H4 (cell line): ENCODE measurements around the gene LMBR1. TPM values are rescaled to one million over a fixed set of nuclear protein-coding genes. Genes with fewer than 3 reads are reported as not detected.
"Not testable (repeated sequence)": the region's sequence is repeated elsewhere in the genome, so short reads cannot be mapped to it uniquely, and the experiment has no call there.

Experiments
- DNase-seq: peaks from one replicate; pipeline ENCODE4 v3.0.0-alpha.2; 2015; ENCODE audit warnings: low spot score
- total RNA-seq: library from RNA; depleted of rRNA; stranded (reverse); fragments of >200 nt; shearing (Covaris generic); gene quantifications from 2 replicates; pipeline ENCODE4 v1.2.3, GENCODE V29; 2014

Gene LMBR1
- total RNA-seq, 1 experiment from 2014 or later: 48.2 TPM

DNA sequence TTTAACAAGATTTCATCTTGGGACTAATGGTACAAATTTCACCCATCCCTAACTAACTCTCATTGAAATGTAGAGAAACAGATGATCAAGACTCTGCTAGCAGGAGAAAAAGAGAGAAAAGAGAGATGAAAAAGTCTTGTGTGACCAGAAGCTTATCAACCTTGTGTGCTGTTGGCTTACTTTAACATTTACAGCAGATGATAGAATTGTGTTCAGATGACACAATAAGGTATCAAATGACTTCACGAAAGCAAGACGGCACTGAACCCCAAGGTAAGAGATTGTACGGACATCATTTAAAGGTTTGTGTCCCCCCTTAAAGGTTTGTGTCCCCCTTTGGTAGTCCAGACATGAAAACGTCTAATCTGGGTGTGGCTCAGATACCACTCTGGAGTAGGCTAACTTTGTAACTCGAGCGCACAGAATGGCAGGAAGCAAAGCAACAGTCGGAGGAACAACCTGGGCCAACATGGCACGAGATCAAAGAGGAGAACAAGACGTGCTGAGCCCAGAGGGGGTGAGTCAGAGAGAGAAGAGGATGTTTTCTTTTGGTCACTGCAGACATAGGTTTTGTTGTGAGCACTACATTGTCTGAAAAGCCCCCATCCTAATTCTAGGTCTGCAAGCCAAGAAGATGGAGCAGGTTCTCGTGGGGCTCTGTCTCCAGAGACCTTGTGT is 10.4 kb upstream of the LMBR1 start:
- DNase-seq: peak; percentile 82

DNA sequence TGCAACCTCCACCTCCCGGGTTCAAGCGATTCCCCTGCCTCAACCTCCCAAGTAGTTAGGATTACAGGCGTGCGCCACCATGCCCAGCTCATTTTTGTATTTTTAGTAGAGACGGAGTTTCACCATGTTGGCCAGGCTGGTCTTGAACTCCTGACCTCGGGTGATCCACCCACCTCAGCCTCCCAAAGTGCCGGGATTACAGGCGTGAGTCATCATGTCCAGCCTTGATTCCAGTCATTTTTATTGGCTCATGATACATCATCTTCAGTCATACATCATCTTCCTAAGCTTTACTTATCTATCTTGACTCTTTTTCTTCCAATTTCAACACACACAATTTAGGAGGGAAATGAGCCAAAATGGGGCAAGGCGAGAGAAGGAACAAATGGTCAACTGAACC is 7.1 kb upstream of the LMBR1 start:
- not testable (repeated sequence) for DNase-seq

DNA sequence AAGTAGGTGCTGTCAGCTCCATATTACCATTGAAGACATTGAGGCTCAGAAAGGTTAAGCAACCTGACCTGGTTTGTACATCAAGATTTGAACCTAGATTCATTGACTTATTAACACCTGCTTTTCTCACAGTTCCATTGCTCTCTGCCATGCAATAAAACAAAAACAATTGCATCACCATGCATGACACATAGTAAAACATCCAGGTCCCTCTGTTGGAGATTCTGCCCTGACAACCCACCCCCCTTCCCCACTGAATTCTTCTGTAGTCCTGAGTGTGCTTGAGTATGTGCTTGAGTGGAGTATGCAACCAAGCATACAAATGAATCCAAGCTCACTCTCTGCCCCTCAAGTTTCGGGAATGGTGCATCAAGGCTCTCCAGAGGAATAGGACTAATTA is 6.0 kb upstream of the LMBR1 start:
- DNase-seq: no peak

DNA sequence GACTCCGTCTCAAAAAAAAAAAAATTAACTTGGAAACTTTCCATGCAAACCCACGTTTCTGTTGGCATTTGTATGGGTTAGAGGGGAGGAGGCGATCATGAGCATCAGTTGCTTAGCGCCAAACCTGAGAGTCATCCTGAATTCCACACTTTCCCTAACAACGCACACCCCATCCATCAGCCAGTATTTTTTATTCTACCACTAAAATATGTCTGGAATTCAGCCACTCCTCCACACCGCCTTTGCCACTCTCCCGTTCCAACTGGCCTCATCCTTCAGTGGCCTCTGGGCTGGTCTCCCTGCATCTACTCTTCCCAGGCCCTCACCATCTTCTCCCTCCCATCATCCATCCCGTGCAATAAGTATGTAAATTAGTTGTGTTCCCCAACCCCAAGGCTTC is 4.7 kb upstream of the LMBR1 start:
- no peak for DNase-seq

DNA sequence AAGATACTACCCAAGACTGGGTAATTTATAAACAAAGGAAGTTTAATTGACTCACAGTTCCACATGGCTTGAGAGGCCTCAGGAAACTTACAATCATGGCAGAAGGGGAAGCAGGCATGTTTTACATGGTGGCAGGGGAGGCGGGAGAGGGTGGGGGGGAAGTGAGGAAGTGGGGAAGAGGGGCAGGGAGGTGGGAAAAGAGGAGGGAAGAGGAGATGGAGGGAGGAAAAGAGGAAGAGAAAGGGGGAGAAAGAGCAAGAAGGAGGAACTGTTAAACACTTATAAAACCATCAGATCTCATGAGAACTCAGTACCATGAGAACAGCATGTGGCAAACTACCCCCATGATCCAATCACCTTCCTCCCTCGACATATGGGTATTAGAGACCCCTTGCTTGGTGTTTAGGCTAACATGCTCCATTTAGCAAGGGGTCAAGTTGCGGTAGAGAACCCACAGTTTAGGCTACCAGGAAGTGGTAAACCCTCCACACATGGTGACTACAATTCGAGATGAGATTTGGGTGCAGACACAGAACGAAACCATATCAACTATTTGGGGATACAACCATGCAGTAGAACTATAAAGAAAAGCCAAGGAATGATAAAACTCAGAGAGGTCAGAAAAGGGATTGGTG is 3.5 kb upstream of the LMBR1 start:
- DNase-seq: no peak

DNA sequence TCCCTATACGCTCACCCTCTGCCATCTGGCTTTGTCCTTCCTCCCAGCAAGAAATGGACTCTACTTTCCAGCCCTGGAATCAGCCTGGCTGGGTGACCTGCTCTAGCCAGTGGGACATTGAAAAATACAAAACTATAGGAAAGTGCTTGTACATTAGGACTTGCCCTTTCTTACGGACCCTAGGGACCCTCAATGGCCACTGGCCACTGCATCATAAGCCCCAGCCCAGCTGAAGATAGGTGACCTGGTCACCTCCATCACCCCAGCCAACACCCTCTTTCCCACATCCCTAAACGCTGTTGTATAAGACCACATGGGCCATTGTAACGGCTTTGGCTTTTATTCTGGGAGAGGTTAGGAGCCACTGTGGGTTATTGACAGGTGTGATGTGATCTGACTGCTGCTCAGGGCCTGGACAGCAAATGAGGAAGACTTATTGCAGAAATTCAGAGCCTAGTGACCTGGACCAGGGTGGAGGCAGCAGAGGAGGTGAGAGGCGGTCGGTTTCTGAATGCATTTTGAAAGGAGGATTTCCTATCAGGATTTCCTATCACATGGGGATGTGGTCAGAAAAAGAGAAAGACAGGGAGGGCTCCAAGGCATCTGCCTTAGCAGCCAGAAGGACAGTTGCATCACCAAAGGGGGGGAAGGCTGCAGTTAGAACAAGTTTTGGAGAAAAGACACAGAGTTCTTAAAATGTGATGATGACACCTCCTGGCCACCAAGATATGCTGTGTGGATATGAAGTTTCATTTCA is 2.2 kb upstream of the LMBR1 start:
- DNase-seq: no peak

DNA sequence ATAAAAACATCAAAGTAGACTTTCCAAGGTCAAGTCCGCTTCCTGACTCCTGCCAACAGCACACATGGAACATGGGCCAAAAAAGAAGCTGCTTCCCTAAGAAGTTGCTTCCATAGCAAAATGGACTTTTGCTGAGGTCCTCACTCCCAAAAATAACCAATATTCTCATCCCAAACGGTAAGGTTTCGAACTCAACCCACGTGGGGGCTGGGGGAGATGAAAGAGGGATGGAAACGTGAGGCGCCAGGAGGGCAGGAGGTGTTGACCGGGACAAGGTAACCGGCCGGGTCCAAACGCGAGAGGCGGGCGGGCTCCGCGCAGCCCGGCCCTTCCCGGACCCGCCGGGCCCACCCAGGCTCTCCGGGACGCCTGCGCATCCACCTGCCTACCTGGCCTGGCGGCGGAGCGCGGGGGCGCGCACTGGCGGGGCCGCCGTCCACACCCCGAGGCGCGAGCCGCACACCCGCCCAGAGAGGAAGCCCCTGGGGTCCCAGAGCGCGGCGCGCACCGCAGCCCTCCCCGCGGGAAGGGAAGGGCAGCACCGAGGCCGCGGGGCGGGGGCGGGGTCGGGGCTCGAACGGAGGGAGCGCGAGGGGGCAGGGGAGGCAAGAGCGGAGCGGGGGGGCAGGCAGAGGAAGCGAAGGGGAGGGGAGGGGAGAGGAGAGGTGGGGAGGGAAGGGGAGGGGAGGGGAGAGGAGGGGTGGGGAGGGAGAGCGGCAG is 742 bp downstream of the LMBR1 start:
- DNase-seq: peak; percentile 37

DNA sequence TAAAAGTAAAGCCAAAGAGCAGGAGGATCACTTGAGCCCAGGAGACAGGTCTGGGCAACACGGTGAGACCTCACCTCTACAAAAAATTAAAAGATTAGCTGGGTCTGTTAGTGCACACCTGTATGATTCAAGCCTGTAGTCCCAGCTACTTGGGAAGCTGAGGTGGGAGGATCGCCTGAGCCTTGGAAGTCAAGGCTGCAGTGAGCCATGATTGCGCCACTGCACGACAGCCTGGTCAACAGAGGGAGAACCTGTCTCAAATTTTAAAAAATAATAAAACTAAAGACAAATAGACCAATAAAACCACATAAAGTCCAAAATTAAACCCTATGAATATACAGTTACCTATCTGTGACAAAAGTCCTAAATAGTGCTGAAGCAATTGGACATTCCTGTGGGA is 3.2 kb downstream of the LMBR1 start:
- DNase-seq: no peak

DNA sequence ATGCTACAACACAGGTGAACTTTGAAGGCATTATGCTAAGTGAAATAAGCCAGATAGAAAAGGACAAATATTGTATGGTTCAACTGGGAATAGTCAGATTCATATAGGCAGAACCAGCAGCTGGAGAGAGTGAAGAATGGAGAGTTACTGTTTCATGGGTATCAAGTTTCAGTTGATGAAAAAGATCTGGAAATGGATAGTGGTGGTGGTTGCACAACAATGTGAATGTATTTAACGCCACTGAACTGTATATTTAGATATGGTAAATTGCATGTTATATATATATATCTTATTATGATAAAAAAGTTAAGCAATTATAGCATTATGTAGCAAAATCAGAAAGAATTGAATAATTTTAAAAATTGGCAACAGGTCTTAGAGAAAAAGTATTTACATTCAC is 3.9 kb downstream of the LMBR1 start:
- DNase-seq: no peak

DNA sequence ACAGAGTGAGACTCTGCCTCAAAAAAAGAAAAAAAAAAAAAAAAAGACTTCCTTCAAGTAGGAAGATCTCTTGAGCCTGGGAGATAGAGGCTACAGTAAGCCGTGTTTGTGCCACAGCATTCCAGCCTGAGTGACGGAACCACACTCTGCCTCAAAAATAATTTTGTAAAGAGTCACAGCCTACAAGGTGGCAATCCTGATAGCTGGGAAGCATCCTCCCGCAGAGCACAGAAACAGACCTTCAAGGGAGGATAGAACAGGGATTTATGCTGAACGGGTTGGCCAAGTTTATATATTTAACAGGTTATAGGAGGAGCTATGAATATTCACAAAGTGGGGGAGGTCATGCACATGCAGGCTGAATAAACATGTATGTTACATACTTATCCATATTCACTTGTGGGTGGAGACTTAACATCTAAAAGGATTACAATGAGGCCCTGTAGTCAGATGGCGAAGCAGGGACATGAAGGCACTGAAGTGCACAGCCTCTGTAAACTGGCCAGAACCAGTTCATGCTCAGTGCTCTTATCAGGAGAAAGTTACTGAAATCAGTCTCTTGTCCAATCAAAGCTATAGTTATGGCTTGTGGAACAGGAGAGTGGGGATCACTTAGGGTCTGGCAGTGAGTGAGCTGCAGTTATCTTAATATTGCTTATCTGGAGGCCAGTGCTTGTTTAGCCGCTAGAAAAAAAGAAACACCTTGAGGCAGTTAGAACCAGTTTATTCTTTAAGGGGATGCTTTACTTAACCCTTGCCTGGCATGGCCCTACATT is 6.8 kb downstream of the LMBR1 start:
- DNase-seq: no peak

DNA sequence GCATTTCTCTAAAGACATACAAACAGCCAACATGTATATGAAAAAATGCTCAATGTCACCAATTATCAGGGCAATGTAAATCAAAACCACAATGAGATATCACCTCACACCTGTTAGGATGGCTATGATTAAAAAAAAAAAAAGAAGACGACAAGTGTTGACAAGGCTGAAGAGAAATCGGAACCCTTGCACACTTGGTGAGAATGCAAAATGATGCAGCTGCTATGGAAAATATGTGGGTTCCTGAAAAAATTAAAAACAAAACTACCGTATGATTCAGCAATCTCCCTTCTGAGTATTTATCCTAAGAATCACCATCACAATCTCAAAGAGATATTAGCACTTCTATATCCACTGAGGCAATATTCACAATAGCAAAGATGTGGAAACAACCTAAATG is 11.3 kb downstream of the LMBR1 start:
- DNase-seq: no peak

DNA sequence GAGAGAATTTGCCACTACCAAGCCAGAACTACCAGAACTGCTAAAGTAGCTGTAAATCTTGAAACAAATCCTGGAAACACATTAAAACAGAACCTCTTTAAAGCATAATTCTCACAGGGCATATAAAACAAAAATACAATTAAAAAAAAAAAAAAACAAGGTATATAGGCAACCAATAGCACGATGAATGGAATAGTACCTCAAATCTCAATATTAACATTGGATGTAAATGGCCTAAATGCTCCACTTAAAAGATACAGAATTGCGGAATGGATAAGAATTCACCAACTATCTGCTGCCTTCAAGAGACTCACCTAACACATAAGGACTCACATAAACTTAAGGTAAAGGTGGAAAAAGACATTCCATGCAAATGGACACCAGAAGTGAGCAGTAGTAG is 17.2 kb downstream of the LMBR1 start:
- no peak for DNase-seq

DNA sequence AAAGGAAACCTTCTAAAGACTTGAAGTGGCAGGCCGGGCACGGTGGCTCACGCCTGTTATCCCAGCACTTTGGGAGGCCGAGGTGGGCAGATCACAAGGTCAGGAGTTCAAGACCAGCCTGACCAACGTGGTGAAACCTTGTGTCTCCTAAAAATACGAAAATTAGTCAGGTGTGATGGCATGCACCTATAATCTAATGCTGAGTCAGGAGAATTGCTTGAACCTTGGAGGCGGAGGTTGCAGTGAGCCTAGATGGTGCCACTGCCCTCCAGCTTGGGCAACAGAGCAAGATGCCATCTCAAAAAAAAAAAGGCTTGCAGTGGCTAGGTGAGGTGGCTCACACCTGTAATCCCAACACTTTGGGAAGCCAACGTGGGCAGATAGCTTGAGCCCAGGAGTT is 24.6 kb downstream of the LMBR1 start:
- not testable (repeated sequence) for DNase-seq

DNA sequence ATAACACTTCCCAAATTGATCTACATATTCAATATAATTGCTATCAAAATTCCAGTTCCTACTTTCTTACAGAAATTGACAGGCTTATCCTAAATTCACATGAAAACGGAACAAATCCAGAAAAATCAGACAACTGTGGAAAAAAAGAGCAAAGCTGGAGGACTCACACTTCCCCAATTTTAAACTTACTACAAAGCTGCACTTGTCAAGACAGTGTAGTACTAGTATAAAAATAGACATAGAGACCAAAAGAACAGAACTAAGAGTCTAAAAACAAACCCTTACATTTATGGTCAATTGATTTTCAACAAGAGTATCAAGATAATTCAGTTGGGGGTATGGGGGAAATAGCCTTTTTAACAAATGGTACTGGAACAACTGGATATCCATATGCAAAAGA is 27.5 kb downstream of the LMBR1 start:
- no peak for DNase-seq

DNA sequence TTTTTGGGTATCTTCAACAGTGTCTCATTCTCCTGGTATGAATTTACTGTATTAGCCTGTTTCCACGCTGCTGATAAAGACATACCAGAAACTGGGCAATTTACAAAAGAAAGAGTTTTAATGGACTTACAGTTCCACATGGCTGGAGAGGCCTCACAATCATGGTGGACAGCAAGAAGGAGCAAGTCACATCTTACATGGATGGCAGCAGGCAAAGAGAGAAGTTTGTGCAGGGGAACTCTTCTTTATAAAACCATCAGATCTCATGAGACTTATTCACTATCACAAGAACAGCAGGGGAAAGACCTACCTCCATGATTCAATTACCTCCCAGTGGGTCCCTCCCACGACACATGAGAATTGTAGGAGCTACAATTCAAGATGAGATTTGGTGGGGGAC is 31.0 kb downstream of the LMBR1 start:
- DNase-seq: not testable (repeated sequence)

DNA sequence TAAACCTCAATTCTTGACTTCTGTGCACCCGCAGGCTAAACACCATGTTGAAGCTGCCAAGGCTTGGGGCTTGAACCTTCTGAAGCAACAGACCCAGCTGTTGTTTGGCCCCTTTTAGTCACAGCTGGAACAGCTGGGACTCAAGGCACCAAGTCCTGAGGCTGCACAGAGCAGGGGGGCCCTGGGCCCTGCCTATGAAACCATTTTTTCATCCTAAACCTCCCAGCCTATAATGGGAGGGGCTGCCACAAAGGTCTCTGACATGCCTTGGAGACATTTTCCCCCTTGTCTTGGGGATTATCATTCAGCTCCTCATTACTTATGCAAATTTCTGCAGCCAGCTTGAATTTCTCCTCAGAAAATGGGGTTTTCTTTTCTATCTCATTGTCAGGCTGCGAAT is 31.8 kb downstream of the LMBR1 start:
- DNase-seq: no peak

DNA sequence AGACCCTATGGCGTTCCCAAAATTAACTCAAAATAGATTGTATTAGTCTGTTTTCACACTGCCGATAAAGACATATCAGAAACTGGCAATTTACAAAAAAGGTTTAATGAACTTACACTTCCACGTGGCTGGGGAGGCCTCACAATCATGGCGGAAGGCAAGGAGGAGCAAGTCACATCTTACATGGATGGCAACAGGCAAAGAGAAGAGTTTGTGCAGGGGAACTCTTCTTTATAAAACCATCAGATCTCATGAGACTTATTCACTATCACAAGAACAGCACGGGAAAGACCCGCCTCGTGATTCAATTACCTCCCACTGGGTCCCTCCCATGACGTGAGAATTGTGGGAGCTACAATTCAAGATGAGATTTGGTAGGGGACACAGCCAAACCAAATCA is 32.9 kb downstream of the LMBR1 start:
- not testable (repeated sequence) for DNase-seq

DNA sequence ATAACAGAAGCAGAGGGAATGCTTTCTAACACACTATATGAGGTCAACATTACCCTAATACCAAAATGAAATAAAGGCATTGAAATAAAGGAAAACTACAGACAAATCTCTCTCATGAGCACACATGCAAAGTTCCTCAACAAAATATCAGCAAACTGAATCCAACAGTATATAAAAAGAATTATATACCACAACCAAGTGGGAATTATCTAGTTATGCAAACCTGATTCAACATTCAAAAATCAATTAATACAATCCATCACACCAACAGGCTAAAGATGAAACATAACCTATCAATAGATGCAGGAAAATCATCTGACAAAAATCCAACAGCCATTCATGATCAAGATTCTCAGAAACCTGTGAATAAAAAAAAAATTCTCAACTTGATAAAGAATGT is 34.5 kb downstream of the LMBR1 start:
- no peak for DNase-seq

DNA sequence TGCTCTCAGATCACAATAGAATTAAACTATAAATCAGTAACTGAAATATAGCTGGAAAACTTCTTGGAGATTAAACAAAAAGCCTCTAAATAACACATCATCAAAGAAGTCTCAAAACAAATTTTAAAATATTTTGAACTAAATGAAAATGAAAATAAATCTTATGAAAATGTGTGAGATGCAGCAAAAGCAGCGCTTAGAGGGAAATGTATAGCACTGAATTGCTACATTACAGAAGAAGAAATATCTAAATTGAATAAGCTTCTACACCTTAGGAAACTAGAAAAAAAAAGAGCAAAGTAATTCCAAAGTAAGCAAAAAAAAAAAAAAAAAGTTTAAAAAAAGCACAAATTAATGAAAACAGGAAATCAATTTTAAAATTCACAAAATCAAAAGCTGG is 35.2 kb downstream of the LMBR1 start:
- no peak for DNase-seq

DNA sequence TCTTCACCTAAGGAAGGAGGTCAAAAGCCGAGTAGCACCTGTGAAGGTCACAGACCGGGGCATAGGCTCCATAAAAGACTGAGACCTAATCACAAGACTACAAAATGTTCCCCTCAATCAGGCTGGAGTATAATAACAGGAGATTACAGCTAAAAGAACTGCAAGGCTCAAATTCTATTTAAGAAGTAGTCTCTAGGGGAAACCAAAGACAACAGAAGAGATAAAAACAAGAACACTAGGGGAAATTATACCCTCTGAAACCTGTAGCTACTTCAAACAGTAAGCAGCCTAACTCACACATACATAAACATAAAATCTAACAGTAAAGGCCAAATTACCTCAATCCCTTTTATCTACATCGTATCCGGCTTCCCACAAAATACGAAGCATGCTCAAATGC is 38.3 kb downstream of the LMBR1 start:
- no peak for DNase-seq

DNA sequence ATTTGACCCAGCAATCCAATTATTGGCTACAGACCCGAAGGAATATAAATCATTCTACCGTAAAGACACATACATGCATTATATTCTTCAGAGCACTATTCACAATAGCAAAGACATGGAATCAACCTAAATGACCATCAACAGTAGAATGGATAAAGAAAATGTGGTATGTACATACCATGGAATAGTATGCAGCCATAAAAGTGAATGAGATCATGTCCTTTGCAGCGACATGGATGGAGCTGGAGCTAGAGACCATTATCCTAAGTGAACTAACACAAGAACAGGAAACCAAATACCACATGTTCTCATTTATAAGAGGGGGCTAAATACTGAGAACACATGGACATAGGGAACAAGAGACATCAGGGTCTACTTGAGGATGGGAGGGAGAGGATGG is 44.0 kb downstream of the LMBR1 start:
- no peak for DNase-seq
